GM18951 (cell line): Measurements from ENCODE around the gene MAGEB4.

Source experiments
- POLR2A ChIP-seq: IDR thresholded peaks from 4 replicates; pipeline ENCODE4 v1.6.1; 2011; ENCODE audit warnings: mild to moderate bottlenecking; ENCODE audit not compliant: insufficient read length, insufficient read depth; ENCODE audit errors: extremely low read depth
- in situ Hi-C: fragments of 300-500 bp; cut with MboI; formaldehyde crosslinking; loops from one replicate; pipeline ENCODE4 v1.12.0; 2022; ENCODE audit warnings: low sequenced_read_pairs, mixed read lengths, inconsistent platforms; ENCODE audit not compliant: unreplicated experiment

MAGEB4 gene

GRCh38 chrX:30259927-30260326 lies 18.1 kb downstream of the MAGEB4 start:
- in situ Hi-C loops, result no loop called here
- no peak for TF ChIP-seq POLR2A

GRCh38 chrX:30261012-30261411 lies 19.2 kb downstream of the MAGEB4 start:
- in situ Hi-C loops, result no loop called here
- TF ChIP-seq POLR2A, result no peak

- in situ Hi-C loops, result no loop called here
- no peak for TF ChIP-seq POLR2A
These were observed 21.0 kb downstream of the MAGEB4 start for GRCh38 chrX:30262763-30263162.

GRCh38 chrX:30270639-30271038 lies 28.8 kb downstream of the MAGEB4 start:
- in situ Hi-C loops, result no loop called here
- TF ChIP-seq POLR2A, result no peak

GRCh38 chrX:30275498-30275897 lies 33.7 kb downstream of the MAGEB4 start:
- no peak for TF ChIP-seq POLR2A
- in situ Hi-C loops, result no loop called here

- TF ChIP-seq POLR2A, result no peak
- in situ Hi-C loops, result no loop called here
These were observed 36.6 kb downstream of the MAGEB4 start for GRCh38 chrX:30278365-30278764.

- in situ Hi-C loops, result no loop called here
- TF ChIP-seq POLR2A, result no peak
These were observed 38.6 kb downstream of the MAGEB4 start for GRCh38 chrX:30280428-30280827.

GRCh38 chrX:30282527-30282926 lies 40.7 kb downstream of the MAGEB4 start:
- in situ Hi-C loops, result no loop called here
- TF ChIP-seq POLR2A, result no peak

GRCh38 chrX:30283456-30284200 lies 41.8 kb downstream of the MAGEB4 start:
- in situ Hi-C loops, result no loop called here
- TF ChIP-seq POLR2A, result no peak
